Smooth muscle cell (in vitro differentiated cells): ENCODE data around the gene SCYGR6. TPM values are rescaled to one million over a fixed set of nuclear protein-coding genes. Genes with fewer than 3 reads are reported as not detected.
"Not testable (repeated sequence)": the region's sequence is repeated elsewhere in the genome, so short reads cannot be mapped to it uniquely, and the experiment has no call there.

Experiments
- DNase-seq: peaks from one replicate; lab custom pipeline; 2025; ENCODE audit not compliant: unreplicated experiment; lab: John Stamatoyannopoulos, UW
- H2AFZ ChIP-seq: fragments of 200-600 bp; sonication (generic); 2 replicates; pipeline ENCODE4 v1.6.0; 2016; ENCODE audit warnings: antibody characterized with exemption, low read depth, mild to moderate bottlenecking
- H3F3A ChIP-seq: fragments of 200-600 bp; sonication (generic); 2 replicates; pipeline ENCODE4 v1.6.0; 2017; ENCODE audit warnings: antibody characterized with exemption, low read depth
- H3K27ac ChIP-seq: fragments of 200-600 bp; sonication (generic); 2 replicates; pipeline ENCODE4 v1.5.1; 2016; ENCODE audit warnings: low read depth, mild to moderate bottlenecking
- H3K27me3 ChIP-seq: fragments of 200-600 bp; sonication (generic); 2 replicates; pipeline ENCODE4 v1.6.1; 2016; ENCODE audit warnings: low read depth, mild to moderate bottlenecking
- H3K36me3 ChIP-seq: fragments of 200-600 bp; sonication (generic); 2 replicates; pipeline ENCODE4 v1.5.1; 2016; ENCODE audit warnings: low read depth
- H3K4me1 ChIP-seq: fragments of 200-600 bp; sonication (generic); 2 replicates; pipeline ENCODE4 v1.5.1; 2016; ENCODE audit warnings: low read depth
- H3K4me2 ChIP-seq: fragments of 200-600 bp; sonication (generic); 2 replicates; pipeline ENCODE4 v1.6.0; 2016; ENCODE audit warnings: mild to moderate bottlenecking
- H3K4me3 ChIP-seq: fragments of 200-600 bp; sonication (generic); 2 replicates; pipeline ENCODE4 v1.5.1; 2016; ENCODE audit warnings: mild to moderate bottlenecking
- H3K79me2 ChIP-seq: fragments of 200-600 bp; sonication (generic); 2 replicates; pipeline ENCODE4 v1.6.0; 2016; ENCODE audit warnings: low read depth, mild to moderate bottlenecking
- H3K9ac ChIP-seq: fragments of 200-600 bp; sonication (generic); 2 replicates; pipeline ENCODE4 v1.6.0; 2016; ENCODE audit warnings: low read depth
- H3K9me3 ChIP-seq: fragments of 200-600 bp; sonication (generic); replicated peaks from 2 replicates; pipeline ENCODE4 v1.5.1; 2016; ENCODE audit warnings: low read depth
- H4K20me1 ChIP-seq: fragments of 200-600 bp; sonication (generic); 2 replicates; pipeline ENCODE4 v1.6.0; 2016; ENCODE audit warnings: low read depth
- CTCF ChIP-seq: fragments of 200-600 bp; sonication (generic); IDR thresholded peaks from 2 replicates; pipeline ENCODE4 v1.5.1; 2017; ENCODE audit warnings: borderline replicate concordance, mild to moderate bottlenecking, antibody characterized with exemption; ENCODE audit not compliant: insufficient read depth, poor library complexity, severe bottlenecking
- WGBS: methylation state at CpG from one replicate; pipeline ENCODE4 v1.1.7; 2016; ENCODE audit warnings: low lambda C conversion rate; 5-methylcytosine and 5-hydroxymethylcytosine counted together
- polyA plus RNA-seq: library from polyadenylated mRNA; unstranded; fragments of >200 nt; fragmentation: Nextera tagmentation; extraction: Ambion mirVana; gene quantifications from 2 replicates; pipeline ENCODE4 v1.2.1, GENCODE V29; 2016
- total RNA-seq: library from RNA; depleted of rRNA; stranded (reverse); fragments of >200 nt; gene quantifications from 2 replicates; pipeline ENCODE4 v1.2.3, GENCODE V29; 2014

SCYGR6 gene
- total and polyA plus RNA-seq, 2 experiments from 2014 or later: not detected

- no peak for DNase-seq
- no peaks in the 10 kb centered on the region for H3K27me3 ChIP-seq
- H3K4me2 ChIP-seq: no peak within 1 kb of the TSS
- no peaks in the 10 kb centered on the region for H4K20me1 ChIP-seq
- no peaks in the 10 kb centered on the region for H3K79me2 ChIP-seq
- no peak for TF ChIP-seq CTCF
- no peaks in the 10 kb centered on the region for H3K4me1 ChIP-seq
- H3K9me3 ChIP-seq: no peaks in the 10 kb centered on the region
- no peak within 1 kb of the TSS for H3K9ac ChIP-seq
- H3K36me3 ChIP-seq: no peaks in the 10 kb centered on the region
- WGBS: 97% methylated on average over 6 of the region's 9 CpGs
- H3K4me3 ChIP-seq: no peak within 1 kb of the TSS
- no peaks in the 10 kb centered on the region for H3F3A ChIP-seq
- H2AFZ ChIP-seq: no peak within 1 kb of the TSS
- H3K27ac ChIP-seq: no peak within 1 kb of the TSS
These were observed 21.0 kb upstream of the SCYGR6 start, which contains the start of gene SCYGR8 for GRCh38 chr2:227745594-227745993. Gene SCYGR8 (plus strand): TSS chr2:227745894. CDS start chr2:227745894, 0 bp downstream.

GRCh38 chr2:227740705-227741104 is 16.1 kb upstream of the SCYGR6 start:
- DNase-seq, H3K4me1 ChIP-seq, H3K9me3 ChIP-seq, H3K79me2 ChIP-seq, H2AFZ ChIP-seq, H3K4me3 ChIP-seq, H3F3A ChIP-seq, H3K4me2 ChIP-seq, H3K27ac ChIP-seq, H3K27me3 ChIP-seq, H4K20me1 ChIP-seq, H3K9ac ChIP-seq, H3K36me3 ChIP-seq: not testable (repeated sequence)
- WGBS: 70% methylated on average over 7 of the region's 7 CpGs

GRCh38 chr2:227739351-227739750 is 14.8 kb upstream of the SCYGR6 start:
- H3K9ac ChIP-seq: no peak overlapping the region
- peak overlapping the region; percentile 53 for H3K27ac ChIP-seq
- no peaks in the 10 kb centered on the region for H3K4me1 ChIP-seq
- H3K79me2 ChIP-seq: no peaks in the 10 kb centered on the region
- H3K9me3 ChIP-seq: no peaks in the 10 kb centered on the region
- no peak for DNase-seq
- no peak overlapping the region for H3K4me3 ChIP-seq
- WGBS: 50% methylated on average over 14 of the region's 14 CpGs
- no peaks in the 10 kb centered on the region for H3F3A ChIP-seq
- H4K20me1 ChIP-seq: no peaks in the 10 kb centered on the region
- H3K27me3 ChIP-seq: no peaks in the 10 kb centered on the region
- no peak for TF ChIP-seq CTCF
- peak overlapping the region; percentile 5 for H2AFZ ChIP-seq
- H3K36me3 ChIP-seq: no peaks in the 10 kb centered on the region
- no peak overlapping the region for H3K4me2 ChIP-seq

- Histone ChIP-seq H3K9ac (no peak within 1 kb of the TSS), H3K4me2 (no peak within 1 kb of the TSS), H3K79me2 (no peaks in the 10 kb centered on the region), H3K27me3 (no peaks in the 10 kb centered on the region), H3K4me1 (no peaks in the 10 kb centered on the region), H3K4me3 (no peak within 1 kb of the TSS), H3F3A (no peaks in the 10 kb centered on the region), H3K9me3 (no peaks in the 10 kb centered on the region), H2AFZ (no peak within 1 kb of the TSS), H3K36me3 (no peaks in the 10 kb centered on the region), H3K27ac (no peak within 1 kb of the TSS), H4K20me1 (no peaks in the 10 kb centered on the region)
- no peak for TF ChIP-seq CTCF
- 92% methylated on average over 5 of the region's 5 CpGs for WGBS
- no peak for DNase-seq
These were observed 3.5 kb upstream of the SCYGR6 start, which contains the start of gene SCYGR7 for GRCh38 chr2:227728035-227728434. Gene SCYGR7 (plus strand): TSS chr2:227728335. CDS start chr2:227728335, 0 bp downstream.

- DNase-seq, H3K27me3 ChIP-seq, H3K9me3 ChIP-seq, H3K4me2 ChIP-seq, H3K36me3 ChIP-seq, H3K4me3 ChIP-seq, H3K4me1 ChIP-seq, H3K27ac ChIP-seq, H3K9ac ChIP-seq, H3K79me2 ChIP-seq, H3F3A ChIP-seq, H4K20me1 ChIP-seq: not testable (repeated sequence)
- WGBS: 79% methylated on average over 7 of the region's 7 CpGs
- peak overlapping the region; percentile 69 for H2AFZ ChIP-seq
These were observed 1.7 kb downstream of the SCYGR6 start for GRCh38 chr2:227722821-227723220.
